Breast epithelium (tissue), 4 donors: ENCODE results near the gene NME3. TPM values are rescaled to one million over a fixed set of nuclear protein-coding genes. Genes with fewer than 3 reads are reported as not detected.

Experiments
- DNase-seq, 2 donors: peaks; one replicate each; pipeline ENCODE4 v3.0.0-alpha.2; 2019; ENCODE audit warnings: low spot score in 2 of 2
- H3K27ac ChIP-seq, 2 donors: fragments of 200-600 bp; sonication (generic) in 1 of 2; one replicate each; pipeline ENCODE4 v1.5.1; 2016 to 2019; ENCODE audit warnings: mild to moderate bottlenecking in 1 of 2
- H3K27me3 ChIP-seq, 2 donors: fragments of 200-600 bp; sonication (generic) in 1 of 2; one replicate each; pipeline versions ENCODE4 v1.5.1 to v1.6.0; 2017 to 2019; ENCODE audit warnings: control low read depth in 1 of 2, mild to moderate bottlenecking in 1 of 2
- H3K36me3 ChIP-seq: fragments of 200-600 bp; one replicate; pipeline ENCODE4 v1.5.1; 2019
- H3K4me1 ChIP-seq, 2 donors: fragments of 200-600 bp; sonication (generic); one replicate each; pipeline ENCODE4 v1.5.1; 2016 to 2019; ENCODE audit warnings: control low read depth in 1 of 2
- H3K4me3 ChIP-seq, 3 donors: fragments of 200-600 bp; sonication (generic); 1 replicate in 2 of 3; 2 replicates in 1 of 3; pipeline ENCODE4 v1.5.1; 2016 to 2019; ENCODE audit warnings: mild to moderate bottlenecking in 3 of 3, moderate library complexity in 2 of 3
- H3K9me3 ChIP-seq, 2 donors: fragments of 200-600 bp; sonication (generic) in 1 of 2; one replicate each; pipeline ENCODE4 v1.5.1; 2016 to 2019; ENCODE audit warnings: control low read depth in 1 of 2
- POLR2A ChIP-seq: fragments of 450-650 bp; IDR thresholded peaks from one replicate; pipeline ENCODE4 v1.6.1; 2016; ENCODE audit warnings: antibody characterized with exemption, mild to moderate bottlenecking, moderate library complexity
- POLR2AphosphoS5 ChIP-seq, 3 donors: sonication (generic); formaldehyde crosslinking; IDR thresholded peaks; one replicate each; pipeline ENCODE4 v1.6.1; 2017; ENCODE audit warnings: antibody characterized with exemption in 3 of 3
- intact Hi-C: fragments of 100-400 bp; cut with DNase I; formaldehyde crosslinking; loops from one replicate; pipeline ENCODE4 v1.15.1; 2023; ENCODE audit warnings: low total_unique reads
- total RNA-seq, 3 donors: library from RNA; depleted of rRNA; stranded (reverse); fragments of >200 nt; gene quantifications; one replicate each; pipeline ENCODE4 v1.1.0, GENCODE V29; 2016
- TF ChIP-seq, protein P1 (sequence below), 3 donors: fragments of 450-650 bp; IDR thresholded peaks; one replicate each; pipeline ENCODE4 v1.5.1; 2016 to 2017; ENCODE audit warnings: antibody characterized with exemption in 3 of 3, mild to moderate bottlenecking in 3 of 3, moderate library complexity in 3 of 3

The NME3 gene
- total RNA-seq, 3 donors from 2014 or later, result 86.6 to 119 (median 115) TPM

GRCh38 chr16:1788095-1788707 lies 16.9 kb upstream of the NME3 start:
- Histone ChIP-seq H3K4me1 (peaks cover 0 to 6% of the 10 kb centered on the region in 2 donors), H3K4me3 (no peak overlapping the region), H3K27me3 (no peaks in the 10 kb centered on the region), H3K27ac (peak overlapping the region; percentile 22 to 63), H3K36me3 (no peaks in the 10 kb centered on the region), H3K9me3 (no peaks in the 10 kb centered on the region)
- intact Hi-C loops, result no loop called here
- DNase-seq, result no peak
- TF ChIP-seq POLR2A (no peak), POLR2AphosphoS5 (IDR thresholded peaks at IDR 0.05) (no peak)
- TF ChIP-seq, protein P1, sequence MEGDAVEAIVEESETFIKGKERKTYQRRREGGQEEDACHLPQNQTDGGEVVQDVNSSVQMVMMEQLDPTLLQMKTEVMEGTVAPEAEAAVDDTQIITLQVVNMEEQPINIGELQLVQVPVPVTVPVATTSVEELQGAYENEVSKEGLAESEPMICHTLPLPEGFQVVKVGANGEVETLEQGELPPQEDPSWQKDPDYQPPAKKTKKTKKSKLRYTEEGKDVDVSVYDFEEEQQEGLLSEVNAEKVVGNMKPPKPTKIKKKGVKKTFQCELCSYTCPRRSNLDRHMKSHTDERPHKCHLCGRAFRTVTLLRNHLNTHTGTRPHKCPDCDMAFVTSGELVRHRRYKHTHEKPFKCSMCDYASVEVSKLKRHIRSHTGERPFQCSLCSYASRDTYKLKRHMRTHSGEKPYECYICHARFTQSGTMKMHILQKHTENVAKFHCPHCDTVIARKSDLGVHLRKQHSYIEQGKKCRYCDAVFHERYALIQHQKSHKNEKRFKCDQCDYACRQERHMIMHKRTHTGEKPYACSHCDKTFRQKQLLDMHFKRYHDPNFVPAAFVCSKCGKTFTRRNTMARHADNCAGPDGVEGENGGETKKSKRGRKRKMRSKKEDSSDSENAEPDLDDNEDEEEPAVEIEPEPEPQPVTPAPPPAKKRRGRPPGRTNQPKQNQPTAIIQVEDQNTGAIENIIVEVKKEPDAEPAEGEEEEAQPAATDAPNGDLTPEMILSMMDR (IDR thresholded peaks at IDR 0.05), result no peak

DNA sequence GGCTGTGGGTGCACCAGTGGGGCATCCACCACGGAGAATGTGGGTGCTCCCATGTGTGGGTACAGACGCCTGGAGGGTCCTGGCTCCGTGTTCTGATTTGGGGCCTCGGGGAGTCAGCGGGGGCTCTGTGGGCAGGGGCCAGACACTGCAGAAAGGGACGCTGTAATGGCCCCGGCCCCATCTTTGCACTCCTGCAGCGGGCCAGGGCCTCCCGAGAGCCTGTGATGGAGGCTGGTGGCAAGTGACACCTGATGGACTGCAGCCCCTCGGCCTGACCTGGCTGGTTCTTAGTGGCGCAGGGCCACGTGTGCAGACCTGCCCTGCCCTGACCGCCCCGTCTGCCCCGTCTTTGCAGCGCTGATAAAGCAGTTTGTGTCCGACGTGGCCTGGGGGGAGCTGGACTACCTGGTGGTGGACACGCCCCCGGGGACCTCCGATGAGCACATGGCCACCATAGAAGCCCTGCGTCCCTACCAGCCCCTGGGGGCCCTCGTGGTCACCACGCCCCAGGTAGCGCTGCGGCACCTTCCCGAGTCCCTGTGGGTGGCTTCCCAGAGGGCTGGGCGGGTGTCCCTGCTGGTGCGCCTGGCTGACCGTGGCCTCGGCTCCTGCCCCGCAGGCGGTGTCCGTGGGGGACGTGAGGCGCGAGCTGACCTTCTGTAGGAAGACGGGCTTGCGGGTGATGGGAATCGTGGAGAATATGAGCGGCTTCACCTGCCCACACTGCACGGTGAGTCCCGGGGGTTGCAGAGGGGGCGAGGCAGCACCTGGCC lies 16.2 kb upstream of the NME3 start:
- peaks cover 0 to 6% of the 10 kb centered on the region in 2 donors for H3K4me1 ChIP-seq
- no peak for DNase-seq
- TF ChIP-seq, protein P1 (IDR thresholded peaks at IDR 0.05), result no peak
- no peak for TF ChIP-seq POLR2A
- no peak for TF ChIP-seq POLR2AphosphoS5 (IDR thresholded peaks at IDR 0.05)
- H3K4me3 ChIP-seq, result no peak overlapping the region
- intact Hi-C loops, result no loop called here
- no peaks in the 10 kb centered on the region for H3K36me3 ChIP-seq
- no peak overlapping the region for H3K27ac ChIP-seq
- H3K27me3 ChIP-seq, result no peaks in the 10 kb centered on the region
- H3K9me3 ChIP-seq, result no peaks in the 10 kb centered on the region

DNA sequence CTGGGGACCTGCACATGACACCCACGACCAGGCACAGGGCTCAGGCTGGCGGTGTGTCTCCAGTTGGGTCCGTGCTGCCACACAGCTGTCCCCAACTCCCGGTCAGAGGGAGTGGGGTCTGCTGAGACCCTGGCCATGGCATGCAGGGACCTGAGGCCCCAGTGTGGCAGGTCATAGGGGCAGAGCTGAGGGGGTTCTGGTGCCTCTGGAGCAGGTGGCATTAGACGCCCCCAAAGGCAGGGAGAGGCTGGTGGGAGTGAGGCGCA lies 15.6 kb upstream of the NME3 start:
- peaks cover 0 to 6% of the 10 kb centered on the region in 2 donors for H3K4me1 ChIP-seq
- H3K27ac ChIP-seq, result no peak overlapping the region
- no peaks in the 10 kb centered on the region for H3K9me3 ChIP-seq
- no peaks in the 10 kb centered on the region for H3K36me3 ChIP-seq
- H3K27me3 ChIP-seq, result no peaks in the 10 kb centered on the region
- no peak for TF ChIP-seq POLR2A
- TF ChIP-seq, protein P1 (IDR thresholded peaks at IDR 0.05), result no peak
- no peak for TF ChIP-seq POLR2AphosphoS5 (IDR thresholded peaks at IDR 0.05)
- DNase-seq, result no peak
- H3K4me3 ChIP-seq, result no peak overlapping the region
- intact Hi-C loops, result no loop called here

GRCh38 chr16:1786242-1787055 lies 15.1 kb upstream of the NME3 start:
- Histone ChIP-seq H3K4me1 (peaks cover 0 to 7% of the 10 kb centered on the region in 2 donors), H3K9me3 (no peaks in the 10 kb centered on the region), H3K27ac (no peak overlapping the region), H3K27me3 (no peaks in the 10 kb centered on the region), H3K4me3 (no peak overlapping the region), H3K36me3 (no peaks in the 10 kb centered on the region)
- no peak for DNase-seq
- intact Hi-C loops, result no loop called here
- TF ChIP-seq POLR2AphosphoS5 (IDR thresholded peaks at IDR 0.05), result no peak
- TF ChIP-seq POLR2A, result no peak
- TF ChIP-seq, protein P1 (IDR thresholded peaks at IDR 0.05), result no peak

DNA sequence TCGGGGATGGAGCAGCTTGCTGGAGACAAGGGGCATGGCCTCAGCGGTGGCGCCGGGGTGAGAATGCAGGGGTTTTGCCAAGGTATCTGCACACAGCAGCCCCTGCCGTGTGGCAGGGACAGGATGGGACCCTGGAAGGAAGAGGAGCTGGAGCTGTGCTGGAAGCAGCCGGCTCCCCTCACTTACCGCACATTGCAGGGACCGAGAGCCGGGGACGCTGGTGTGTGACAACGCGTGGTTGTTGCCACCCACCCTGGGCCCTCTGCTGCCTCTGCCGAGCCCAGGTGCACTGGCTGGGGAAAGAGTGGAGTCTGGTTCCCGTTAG lies 14.5 kb upstream of the NME3 start:
- no peak for DNase-seq
- Histone ChIP-seq H3K36me3 (no peaks in the 10 kb centered on the region), H3K27me3 (no peaks in the 10 kb centered on the region), H3K9me3 (no peaks in the 10 kb centered on the region), H3K4me3 (no peak overlapping the region), H3K4me1 (peaks cover 0 to 13% of the 10 kb centered on the region in 2 donors), H3K27ac (no peak overlapping the region)
- intact Hi-C loops, result no loop called here
- TF ChIP-seq POLR2A (no peak), POLR2AphosphoS5 (IDR thresholded peaks at IDR 0.05) (no peak)
- TF ChIP-seq, protein P1 (IDR thresholded peaks at IDR 0.05), result no peak
